Activated T-helper 17 cell treated with anti-CD3 and anti-CD28 coated beads, Interleukin-2, amount 50 U/mL, for 72 hours (primary cell): ENCODE data around the gene SDR42E1. TPM values are rescaled to one million over a fixed set of nuclear protein-coding genes. Genes with fewer than 3 reads are reported as not detected.

ENCODE experiments used
- ATAC-seq: fragments of 150-1000 bp; cut with Tn5 transposase; replicated peaks from 2 replicates; pipeline ENCODE4 v1.10.0; 2021; ENCODE audit warnings: mild to moderate bottlenecking, moderate library complexity
- H3K27ac Mint-ChIP-seq: one replicate; pipeline ENCODE4 v1.8.0; 2022; ENCODE audit warnings: mixed read lengths
- H3K27me3 Mint-ChIP-seq: one replicate; pipeline ENCODE4 v1.8.0; 2022; ENCODE audit warnings: mixed read lengths
- H3K36me3 Mint-ChIP-seq: one replicate; pipeline ENCODE4 v1.8.0; 2022; ENCODE audit warnings: low read depth, mild to moderate bottlenecking, mixed read lengths
- H3K4me1 Mint-ChIP-seq: one replicate; pipeline ENCODE4 v1.8.0; 2022; ENCODE audit warnings: mixed read lengths
- H3K4me3 Mint-ChIP-seq: one replicate; pipeline ENCODE4 v1.8.0; 2022; ENCODE audit warnings: mild to moderate bottlenecking, mixed read lengths
- H3K9me3 Mint-ChIP-seq: one replicate; pipeline ENCODE4 v1.8.0; 2022; ENCODE audit warnings: mixed read lengths
- total RNA-seq, 2 donors: library from RNA; stranded (reverse); gene quantifications; one replicate each; pipeline ENCODE4 v1.2.3, GENCODE V29; 2022

The SDR42E1 gene, protein sequence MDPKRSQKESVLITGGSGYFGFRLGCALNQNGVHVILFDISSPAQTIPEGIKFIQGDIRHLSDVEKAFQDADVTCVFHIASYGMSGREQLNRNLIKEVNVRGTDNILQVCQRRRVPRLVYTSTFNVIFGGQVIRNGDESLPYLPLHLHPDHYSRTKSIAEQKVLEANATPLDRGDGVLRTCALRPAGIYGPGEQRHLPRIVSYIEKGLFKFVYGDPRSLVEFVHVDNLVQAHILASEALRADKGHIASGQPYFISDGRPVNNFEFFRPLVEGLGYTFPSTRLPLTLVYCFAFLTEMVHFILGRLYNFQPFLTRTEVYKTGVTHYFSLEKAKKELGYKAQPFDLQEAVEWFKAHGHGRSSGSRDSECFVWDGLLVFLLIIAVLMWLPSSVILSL
- 1 to 10 TPM; 3.7 to 5.1 TPM for total RNA-seq

DNA sequence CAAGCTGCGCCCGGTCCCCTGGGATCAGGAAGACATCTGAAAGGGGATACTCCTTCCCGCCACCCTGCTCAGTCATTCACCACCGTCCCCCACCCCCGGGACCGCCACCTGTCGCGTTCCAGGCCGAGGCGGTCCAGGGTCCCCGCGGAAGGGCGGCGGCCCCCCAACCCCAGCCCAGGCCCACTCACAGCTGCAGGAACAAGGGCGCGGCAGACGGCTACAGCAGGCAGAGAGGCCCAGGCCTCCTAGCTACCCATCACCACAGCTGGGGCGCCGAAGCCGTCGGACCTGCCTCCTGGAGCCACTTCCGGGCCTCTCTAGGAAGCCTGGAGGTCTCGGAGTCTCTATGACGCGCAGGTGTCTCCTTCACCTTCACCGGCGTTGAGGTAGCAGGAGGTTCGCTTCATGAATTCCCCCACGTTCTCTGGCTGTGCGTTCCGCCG lies at the start of gene SDR42E1:
SDR42E1 (minus strand) TSS at position 272 of the 443 bp plus-strand sequence. CDS start 10,612 bp downstream, outside the sequence.
- ATAC-seq: peak; percentile 36
- Mint-ChIP-seq H3K4me1 (peaks cover 25% of the 10 kb centered on the region), H3K36me3 (peaks cover 23% of the 10 kb centered on the region), H3K27me3 (peaks cover 6% of the 10 kb centered on the region), H3K27ac (peak within 1 kb of the TSS; percentile 87), H3K9me3 (peaks cover 10% of the 10 kb centered on the region), H3K4me3 (peak within 1 kb of the TSS; percentile 75)

DNA sequence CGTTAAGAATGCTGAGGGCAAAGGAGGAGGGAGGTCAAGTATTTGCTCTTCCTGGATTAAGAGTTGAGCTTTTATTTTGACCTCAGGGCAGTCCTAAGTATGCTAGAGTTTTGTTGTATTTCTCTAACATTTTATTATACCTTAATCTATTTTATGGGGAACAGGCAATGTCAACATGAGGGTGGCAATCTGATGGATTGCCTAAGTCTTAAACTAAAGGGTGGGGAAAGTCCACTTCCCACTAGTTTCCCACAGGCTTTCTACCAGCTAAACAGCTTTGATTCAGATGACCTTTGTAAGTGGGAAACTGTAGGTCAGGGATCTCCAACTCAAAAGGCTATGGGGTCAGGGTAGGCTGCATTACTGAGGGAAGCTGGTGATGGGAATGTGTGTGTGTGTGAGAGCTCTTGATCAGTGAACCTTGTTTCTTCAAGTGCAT lies 48.7 kb upstream of the SDR42E1 start:
- Mint-ChIP-seq H3K27ac (no peak overlapping the region), H3K4me3 (no peak overlapping the region), H3K36me3 (no peaks in the 10 kb centered on the region), H3K9me3 (no peaks in the 10 kb centered on the region), H3K27me3 (peaks cover 39% of the 10 kb centered on the region), H3K4me1 (no peaks in the 10 kb centered on the region)
- no peak for ATAC-seq

GRCh38 chr16:82059161-82059982 lies 48.1 kb upstream of the SDR42E1 start:
- Mint-ChIP-seq H3K27ac (no peak overlapping the region), H3K27me3 (peaks cover 36% of the 10 kb centered on the region), H3K36me3 (no peaks in the 10 kb centered on the region), H3K9me3 (no peaks in the 10 kb centered on the region), H3K4me1 (no peaks in the 10 kb centered on the region), H3K4me3 (no peak overlapping the region)
- ATAC-seq: no peak

GRCh38 chr16:82056550-82056896 lies 45.3 kb upstream of the SDR42E1 start:
- Mint-ChIP-seq H3K27me3 (peaks cover 30% of the 10 kb centered on the region), H3K27ac (no peak overlapping the region), H3K4me1 (no peaks in the 10 kb centered on the region), H3K4me3 (no peak overlapping the region), H3K9me3 (no peaks in the 10 kb centered on the region), H3K36me3 (no peaks in the 10 kb centered on the region)
- no peak for ATAC-seq

DNA sequence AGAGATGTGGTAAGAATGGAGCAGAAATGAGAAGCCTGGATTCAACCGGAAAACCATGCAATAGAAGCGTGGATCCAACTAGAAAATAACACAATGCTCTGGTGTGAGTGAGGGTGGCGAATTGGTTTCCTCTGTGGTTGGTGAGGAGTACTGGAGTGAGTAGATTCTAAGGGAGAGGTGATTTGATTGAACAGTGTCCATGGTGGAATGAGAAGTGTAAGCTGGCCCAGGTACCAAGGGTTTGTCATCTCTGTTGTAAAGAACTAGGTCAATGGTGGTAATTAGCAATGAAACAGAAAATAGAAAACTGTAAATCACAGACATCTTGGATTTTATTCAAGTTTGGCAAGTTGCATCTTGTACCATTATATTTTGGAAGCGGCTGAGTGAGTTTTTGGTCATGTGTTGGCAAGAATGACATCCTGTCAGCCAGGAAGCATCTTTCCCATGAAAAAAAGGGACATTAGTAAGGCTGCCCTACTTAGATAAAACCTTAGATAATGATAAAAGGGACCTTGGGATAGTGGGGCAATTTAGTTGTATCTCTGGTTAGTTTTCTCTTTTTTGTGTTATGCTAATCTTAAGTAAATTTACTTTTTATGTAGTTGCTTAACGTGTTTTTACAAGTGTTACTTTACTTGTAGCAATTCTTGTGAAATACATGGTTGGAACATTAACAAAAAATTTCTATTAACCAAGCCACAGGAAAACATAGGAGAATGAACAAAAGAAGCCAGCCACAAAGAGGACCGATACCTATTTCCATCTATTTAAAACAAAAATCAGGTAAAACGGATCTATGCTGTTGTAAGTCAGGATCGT lies 44.7 kb upstream of the SDR42E1 start:
- H3K4me3 Mint-ChIP-seq: no peak overlapping the region
- H3K27me3 Mint-ChIP-seq: peaks cover 30% of the 10 kb centered on the region
- no peak for ATAC-seq
- no peak overlapping the region for H3K27ac Mint-ChIP-seq
- no peaks in the 10 kb centered on the region for H3K36me3 Mint-ChIP-seq
- no peaks in the 10 kb centered on the region for H3K9me3 Mint-ChIP-seq
- no peaks in the 10 kb centered on the region for H3K4me1 Mint-ChIP-seq

- Mint-ChIP-seq H3K9me3 (no peaks in the 10 kb centered on the region), H3K4me3 (no peak overlapping the region), H3K4me1 (no peaks in the 10 kb centered on the region), H3K27ac (no peak overlapping the region), H3K36me3 (no peaks in the 10 kb centered on the region), H3K27me3 (peaks cover 30% of the 10 kb centered on the region)
- ATAC-seq: no peak
Measured at GRCh38 chr16:82055117-82055516, 43.8 kb upstream of the SDR42E1 start.

- Mint-ChIP-seq H3K4me3 (no peak overlapping the region), H3K36me3 (no peaks in the 10 kb centered on the region), H3K9me3 (no peaks in the 10 kb centered on the region), H3K4me1 (no peaks in the 10 kb centered on the region), H3K27me3 (peaks cover 36% of the 10 kb centered on the region), H3K27ac (no peak overlapping the region)
- no peak for ATAC-seq
Measured at GRCh38 chr16:82051656-82052055, 40.4 kb upstream of the SDR42E1 start.

GRCh38 chr16:82050909-82051357 lies 39.7 kb upstream of the SDR42E1 start:
- H3K9me3 Mint-ChIP-seq: no peaks in the 10 kb centered on the region
- H3K27me3 Mint-ChIP-seq: peaks cover 32% of the 10 kb centered on the region
- H3K4me3 Mint-ChIP-seq: no peak overlapping the region
- H3K27ac Mint-ChIP-seq: no peak overlapping the region
- H3K36me3 Mint-ChIP-seq: no peaks in the 10 kb centered on the region
- no peak for ATAC-seq
- H3K4me1 Mint-ChIP-seq: no peaks in the 10 kb centered on the region

- no peaks in the 10 kb centered on the region for H3K36me3 Mint-ChIP-seq
- H3K27ac Mint-ChIP-seq: no peak overlapping the region
- peaks cover 29% of the 10 kb centered on the region for H3K27me3 Mint-ChIP-seq
- ATAC-seq: no peak
- no peaks in the 10 kb centered on the region for H3K4me1 Mint-ChIP-seq
- H3K9me3 Mint-ChIP-seq: no peaks in the 10 kb centered on the region
- no peak overlapping the region for H3K4me3 Mint-ChIP-seq
Measured at GRCh38 chr16:82050506-82050905, 39.2 kb upstream of the SDR42E1 start.

DNA sequence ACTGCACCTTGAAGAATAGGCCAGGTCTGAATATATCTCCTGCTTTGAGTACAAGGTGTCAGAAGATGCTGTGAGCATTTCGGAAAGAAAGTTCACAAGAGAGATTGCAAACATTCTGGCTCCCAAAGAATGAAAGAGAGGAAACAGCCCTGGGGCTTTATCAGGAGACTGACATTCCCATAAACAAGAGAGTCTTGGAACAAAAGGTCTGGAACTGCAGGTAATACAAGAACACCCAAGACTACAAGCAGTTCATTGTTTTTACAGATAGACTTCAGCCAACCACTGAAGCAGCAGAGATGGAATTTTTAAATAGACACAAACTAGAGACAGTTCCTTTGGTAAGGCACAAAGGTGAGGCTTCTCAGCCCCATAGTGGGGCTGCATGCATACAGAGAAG lies 38.2 kb upstream of the SDR42E1 start:
- no peak overlapping the region for H3K27ac Mint-ChIP-seq
- no peak overlapping the region for H3K4me3 Mint-ChIP-seq
- no peak for ATAC-seq
- no peaks in the 10 kb centered on the region for H3K9me3 Mint-ChIP-seq
- no peaks in the 10 kb centered on the region for H3K36me3 Mint-ChIP-seq
- H3K4me1 Mint-ChIP-seq: no peaks in the 10 kb centered on the region
- H3K27me3 Mint-ChIP-seq: peaks cover 24% of the 10 kb centered on the region

DNA sequence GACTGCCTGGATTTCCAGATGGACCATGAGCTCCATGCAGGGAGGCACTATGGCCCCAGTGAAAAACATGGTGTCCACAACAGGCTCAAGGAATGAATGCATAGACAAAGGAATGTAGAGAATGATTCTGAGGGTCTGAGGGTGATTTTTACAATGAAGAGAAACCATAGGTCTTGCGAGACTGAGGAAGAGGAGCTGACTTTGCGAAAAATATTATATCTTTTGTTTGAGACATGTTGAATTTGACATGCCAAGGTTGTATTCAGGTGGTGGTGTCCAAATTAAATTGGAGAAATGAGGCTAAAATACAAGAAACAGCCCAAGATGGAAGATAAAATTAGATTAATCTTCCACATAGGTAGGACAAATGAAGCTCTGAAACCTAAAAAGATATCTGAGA lies 36.5 kb upstream of the SDR42E1 start:
- peaks cover 22% of the 10 kb centered on the region for H3K27me3 Mint-ChIP-seq
- H3K4me3 Mint-ChIP-seq: no peak overlapping the region
- no peaks in the 10 kb centered on the region for H3K4me1 Mint-ChIP-seq
- no peak overlapping the region for H3K27ac Mint-ChIP-seq
- H3K36me3 Mint-ChIP-seq: no peaks in the 10 kb centered on the region
- H3K9me3 Mint-ChIP-seq: no peaks in the 10 kb centered on the region
- ATAC-seq: no peak

DNA sequence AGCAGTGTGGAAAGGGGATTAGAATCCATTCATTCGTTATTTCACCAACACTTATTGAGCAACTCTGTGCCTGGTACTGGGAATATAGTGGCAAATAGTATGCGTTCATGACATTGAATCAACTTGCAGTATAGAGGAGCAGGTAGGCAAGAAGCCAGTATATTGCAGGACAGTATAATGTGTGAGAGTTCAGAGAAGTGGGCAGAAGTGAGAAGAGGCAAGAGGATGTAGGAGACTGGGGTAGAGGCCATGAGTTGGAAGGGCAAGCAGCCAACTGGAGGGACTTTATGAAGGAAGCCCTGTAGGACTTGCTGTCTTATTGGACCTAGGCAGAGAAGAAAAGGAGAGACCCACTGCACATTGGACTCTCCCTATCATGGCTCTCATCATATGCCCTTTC lies 36.1 kb upstream of the SDR42E1 start:
- H3K4me3 Mint-ChIP-seq: no peak overlapping the region
- no peaks in the 10 kb centered on the region for H3K9me3 Mint-ChIP-seq
- ATAC-seq: no peak
- no peak overlapping the region for H3K27ac Mint-ChIP-seq
- no peaks in the 10 kb centered on the region for H3K4me1 Mint-ChIP-seq
- peaks cover 22% of the 10 kb centered on the region for H3K27me3 Mint-ChIP-seq
- H3K36me3 Mint-ChIP-seq: no peaks in the 10 kb centered on the region

DNA sequence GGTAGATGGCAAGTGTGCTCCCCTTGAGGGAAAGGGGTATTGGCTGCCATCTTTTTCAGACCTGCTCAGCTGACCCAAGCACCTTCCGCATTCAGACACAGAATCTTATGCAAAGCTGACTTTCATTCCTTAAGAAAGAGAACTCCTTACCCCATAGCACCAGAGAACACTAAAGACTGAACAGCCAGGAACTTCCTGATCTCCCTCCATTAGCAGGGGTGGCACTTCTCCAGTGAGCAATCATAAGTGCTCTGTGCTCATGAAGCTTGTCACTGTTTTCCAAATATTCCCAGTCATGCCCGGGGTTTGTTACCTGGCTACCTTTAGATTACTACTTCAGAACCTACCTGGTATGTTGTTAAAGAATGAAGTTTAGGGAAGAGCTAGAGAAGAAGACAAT lies 35.7 kb upstream of the SDR42E1 start:
- peaks cover 22% of the 10 kb centered on the region for H3K27me3 Mint-ChIP-seq
- H3K27ac Mint-ChIP-seq: no peak overlapping the region
- H3K4me1 Mint-ChIP-seq: no peaks in the 10 kb centered on the region

DNA sequence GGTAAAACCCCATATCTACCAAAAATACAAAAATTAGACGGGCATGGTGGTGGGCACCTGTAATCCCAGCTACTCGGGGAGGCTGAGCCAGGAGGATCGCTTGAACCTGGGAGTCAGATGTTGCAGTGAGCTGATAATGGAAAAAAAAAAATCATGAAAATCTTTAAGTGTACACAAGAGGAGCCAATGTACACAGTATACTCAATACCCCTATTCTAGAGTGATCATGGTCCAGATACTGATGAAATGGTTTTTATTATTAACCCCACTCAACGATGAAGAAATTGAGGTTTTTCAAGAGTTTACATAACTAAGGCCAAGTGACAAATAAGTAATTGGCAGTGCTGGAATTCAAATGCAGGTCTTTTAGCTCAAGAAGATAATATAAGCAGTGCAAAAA lies 35.3 kb upstream of the SDR42E1 start:
- no peak for ATAC-seq
- H3K27ac Mint-ChIP-seq: no peak overlapping the region
- H3K4me1 Mint-ChIP-seq: no peaks in the 10 kb centered on the region
- H3K36me3 Mint-ChIP-seq: no peaks in the 10 kb centered on the region
- H3K4me3 Mint-ChIP-seq: no peak overlapping the region
- H3K27me3 Mint-ChIP-seq: peaks cover 22% of the 10 kb centered on the region
- H3K9me3 Mint-ChIP-seq: no peaks in the 10 kb centered on the region

More for the DNA sequence above, 35.7 kb upstream of the SDR42E1 start:
- Mint-ChIP-seq H3K4me3 (no peak overlapping the region), H3K36me3 (no peaks in the 10 kb centered on the region), H3K9me3 (no peaks in the 10 kb centered on the region)
- no peak for ATAC-seq
